Neutrophil (primary cell): ENCODE data around the gene SYT3.

Experiments
- H3K27ac ChIP-seq: fragments of 200-600 bp; sonication (generic); 2 replicates; pipeline ENCODE4 v1.5.1; 2016; ENCODE audit warnings: mild to moderate bottlenecking, moderate library complexity
- H3K27me3 ChIP-seq: fragments of 200-600 bp; sonication (generic); 2 replicates; pipeline ENCODE4 v1.6.0; 2016; ENCODE audit warnings: mild to moderate bottlenecking
- H3K36me3 ChIP-seq: fragments of 200-600 bp; sonication (generic); 2 replicates; pipeline ENCODE4 v1.5.1; 2017
- H3K4me1 ChIP-seq, 2 experiments: fragments of 200-600 bp in 1 of 2; sonication (generic) in 1 of 2; 1 replicate in 1 of 2; 2 replicates in 1 of 2; pipeline versions ENCODE4 v1.5.1 to v1.6.1; 2013 to 2016; ENCODE audit warnings: low read depth in 1 of 2, low read length in 1 of 2, mild to moderate bottlenecking in 1 of 2, moderate library complexity in 1 of 2; ENCODE audit not compliant: control insufficient read depth in 1 of 2, insufficient read depth in 1 of 2
- H3K4me3 ChIP-seq, 2 experiments: fragments of 200-600 bp in 1 of 2; sonication (generic) in 1 of 2; 1 replicate in 1 of 2; 2 replicates in 1 of 2; pipeline ENCODE4 v1.5.1; 2013 to 2016; ENCODE audit warnings: low read depth in 1 of 2, low read length in 1 of 2, mild to moderate bottlenecking in 1 of 2, moderate library complexity in 1 of 2
- H3K9me3 ChIP-seq: fragments of 200-600 bp; sonication (generic); 2 replicates; pipeline ENCODE4 v1.5.1; 2016
- CTCF ChIP-seq: fragments of 200-600 bp; sonication (generic); IDR thresholded peaks from 2 replicates; pipeline ENCODE4 v1.5.1; 2016; ENCODE audit warnings: antibody characterized with exemption

The SYT3 gene

GRCh38 chr19:50654882-50655281, 15.2 kb upstream of the SYT3 start:
- Histone ChIP-seq H3K27me3 (peaks cover 79% of the 10 kb centered on the region), H3K27ac (no peak overlapping the region), H3K4me1 (peaks cover 10 to 16% of the 10 kb centered on the region in 2 experiments), H3K4me3 (no peak overlapping the region), H3K9me3 (peaks cover 8% of the 10 kb centered on the region), H3K36me3 (no peaks in the 10 kb centered on the region)
- TF ChIP-seq CTCF, result no peak

DNA sequence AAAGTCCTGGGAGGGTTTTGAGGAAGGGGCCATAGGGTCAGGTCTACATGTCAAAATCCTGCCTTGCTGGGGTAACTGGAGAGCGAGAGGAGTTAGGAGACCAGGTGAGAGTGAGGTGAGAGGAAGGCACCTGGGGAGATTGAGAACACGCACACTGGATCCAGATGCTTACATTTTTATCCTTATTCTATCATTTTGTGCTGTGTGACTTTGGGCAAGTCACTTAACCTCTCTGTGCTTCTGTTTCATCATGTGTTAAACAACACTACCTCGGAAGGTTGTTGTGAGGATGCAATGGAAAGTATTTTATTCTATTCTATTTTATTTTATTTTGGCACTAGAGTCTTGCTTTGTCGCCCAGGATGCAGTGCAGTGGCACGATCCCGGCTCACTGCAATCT, 13.0 kb upstream of the SYT3 start:
- Histone ChIP-seq H3K4me1 (peaks cover 0 to 1% of the 10 kb centered on the region in 2 experiments), H3K36me3 (no peaks in the 10 kb centered on the region), H3K4me3 (no peak overlapping the region), H3K27ac (no peak overlapping the region), H3K27me3 (peaks cover 62% of the 10 kb centered on the region), H3K9me3 (peaks cover under 1% of the 10 kb centered on the region)
- TF ChIP-seq CTCF, result no peak

GRCh38 chr19:50651174-50651573, 11.5 kb upstream of the SYT3 start:
- no peak overlapping the region for H3K27ac ChIP-seq
- no peak overlapping the region for H3K4me3 ChIP-seq
- H3K4me1 ChIP-seq, result no peaks in the 10 kb centered on the region
- no peak for TF ChIP-seq CTCF
- H3K27me3 ChIP-seq, result peaks cover 48% of the 10 kb centered on the region
- H3K36me3 ChIP-seq, result no peaks in the 10 kb centered on the region
- H3K9me3 ChIP-seq, result no peaks in the 10 kb centered on the region

GRCh38 chr19:50649433-50650391, 10.0 kb upstream of the SYT3 start, which contains the start of gene C19orf81:
C19orf81 (plus strand) TSS chr19:50649445; CDS start chr19:50649445, 0 bp downstream.
- no peak for TF ChIP-seq CTCF
- Histone ChIP-seq H3K27ac (no peak within 1 kb of the TSS), H3K4me1 (no peaks in the 10 kb centered on the region), H3K27me3 (peaks cover 44% of the 10 kb centered on the region), H3K4me3 (no peak within 1 kb of the TSS), H3K36me3 (no peaks in the 10 kb centered on the region), H3K9me3 (no peaks in the 10 kb centered on the region)

- no peak overlapping the region for H3K4me3 ChIP-seq
- no peak overlapping the region for H3K27ac ChIP-seq
- H3K4me1 ChIP-seq, result no peaks in the 10 kb centered on the region
- no peak for TF ChIP-seq CTCF
- H3K27me3 ChIP-seq, result peaks cover 45% of the 10 kb centered on the region
- H3K36me3 ChIP-seq, result no peaks in the 10 kb centered on the region
- no peaks in the 10 kb centered on the region for H3K9me3 ChIP-seq
Measured at GRCh38 chr19:50648659-50649058, 9.0 kb upstream of the SYT3 start.
